Measurements from ENCODE around the gene MBP. TPM values are rescaled to one million over a fixed set of nuclear protein-coding genes. Genes with fewer than 3 reads are reported as not detected.

Gene MBP
- total and polyA plus RNA-seq, 2 experiments from 2014 or later: 18.4 to 22.9 TPM

- no peak for TF ChIP-seq ETS1 (IDR thresholded peaks at IDR 0.05)
Observed at GRCh38 chr18:77108001-77108692, 24.4 kb downstream of the MBP start (continued).

- H3K9me3 Mint-ChIP-seq: no peaks in the 10 kb centered on the region
- TF ChIP-seq ETS1 (IDR thresholded peaks at IDR 0.05): no peak
- TF ChIP-seq NANOG (IDR thresholded peaks at IDR 0.05; ENCODE audit: borderline replicate concordance): no peak
- TF ChIP-seq STAT1 (IDR thresholded peaks at IDR 0.05; ENCODE audit: unreplicated experiment): no peak
- no peak for TF ChIP-seq REST (IDR thresholded peaks at IDR 0.05; ENCODE audit: unreplicated experiment)
- no peak for TF ChIP-seq ZNF114 (CRISPR knock-in tag; IDR thresholded peaks at IDR 0.05)
- no peak for TF ChIP-seq EZH2phosphoT487 (IDR thresholded peaks at IDR 0.05; ENCODE audit: unreplicated experiment)
- no peak for TF ChIP-seq JUNB (IDR thresholded peaks at IDR 0.05; ENCODE audit: unreplicated experiment)
- TF ChIP-seq ZNF462 (CRISPR knock-in tag; IDR thresholded peaks at IDR 0.05): no peak
- no peak for TF ChIP-seq CREB1 (CRISPR knock-in tag; IDR thresholded peaks at IDR 0.05; ENCODE audit: low read depth)
- no peak for TF ChIP-seq EZH2 (IDR thresholded peaks at IDR 0.05; ENCODE audit: low read depth, unreplicated experiment)
Observed at GRCh38 chr18:77107292-77107691, 25.3 kb downstream of the MBP start.

More at GRCh38 chr18:77107292-77107691, 25.3 kb downstream of the MBP start:
- Histone ChIP-seq H3K4me1 (ENCODE audit: insufficient read depth) (0 out of 2 replicates have a peak, but pooled peaks cover 10% of the 10 kb centered on the region), H3K36me3 (ENCODE audit: insufficient read depth) (no peaks in the 10 kb centered on the region), H3K79me2 (replicated peaks; ENCODE audit: insufficient read depth) (0 out of 2 replicates have a peak, but pooled peaks cover 4% of the 10 kb centered on the region), H3K27me3 (ENCODE audit: insufficient read depth) (no peaks in the 10 kb centered on the region), H3K4me3 (no peak overlapping the region), H4K20me1 (replicated peaks; ENCODE audit: insufficient read depth) (no peaks in the 10 kb centered on the region), H3F3A (replicated peaks; ENCODE audit: low read depth) (no peaks in the 10 kb centered on the region), H3K4me2 (no peak overlapping the region), H2AFZ (no peak overlapping the region), H3K9me2 (ENCODE audit: insufficient read depth) (0 out of 2 replicates have a peak, but pooled peaks cover 2% of the 10 kb centered on the region), H3K27ac (ENCODE audit: low read depth) (peak overlapping the region; percentile 26; the same call in 1 of the 2 replicates)
- no peak overlapping the region for H3K27ac Mint-ChIP-seq
- peaks cover 8% of the 10 kb centered on the region; the same call in 2 of the 3 replicates for H3K36me3 Mint-ChIP-seq (ENCODE audit: low read depth)
- H3K27me3 Mint-ChIP-seq (ENCODE audit: insufficient read depth, low read depth, poor library complexity): peaks cover 6% of the 10 kb centered on the region
- H3K4me3 Mint-ChIP-seq: no peak overlapping the region
- peak; percentile 31; the same call in 1 of the 3 replicates for ATAC-seq
- DNase-seq (ENCODE audit: low spot score): no peak
- peaks cover 32% of the 10 kb centered on the region for H3K4me1 Mint-ChIP-seq

Measured in GM23338 (cell line).